CD14-positive monocyte (primary cell): ENCODE data around the gene VCP. TPM values are rescaled to one million over a fixed set of nuclear protein-coding genes. Genes with fewer than 3 reads are reported as not detected.

Experiments used
- DNase-seq, 3 donors: peaks; one replicate each; pipeline ENCODE4 v3.0.0-alpha.2; 2011 to 2022
- H2AFZ ChIP-seq: 2 replicates; pipeline ENCODE4 v1.6.0; 2012; ENCODE audit warnings: mild to moderate bottlenecking, low read depth, low read length, inconsistent platforms; ENCODE audit not compliant: insufficient read depth, poor library complexity, severe bottlenecking
- H3K27ac ChIP-seq, 2 donors: 1 replicate in 1 of 2; 2 replicates in 1 of 2; pipeline ENCODE4 v1.5.1; 2012 to 2013; ENCODE audit warnings: low read length in 2 of 2, control low read depth in 1 of 2, inconsistent platforms in 1 of 2, low read depth in 1 of 2, mild to moderate bottlenecking in 1 of 2
- H3K27me3 ChIP-seq, 2 donors: one replicate each; pipeline versions ENCODE4 v1.6.0 to v1.6.1; 2011 to 2013; ENCODE audit warnings: low read length in 2 of 2; ENCODE audit not compliant: control insufficient read depth in 2 of 2, insufficient read depth in 2 of 2
- H3K36me3 ChIP-seq, 2 donors: replicated peaks in 1 of 2; 1 replicate in 1 of 2; 2 replicates in 1 of 2; pipeline versions ENCODE4 v1.5.1 to v1.6.1; 2012 to 2013; ENCODE audit warnings: low read length in 2 of 2, control low read depth in 1 of 2, inconsistent platforms in 1 of 2, mild to moderate bottlenecking in 1 of 2; ENCODE audit not compliant: insufficient read depth in 2 of 2, control insufficient read depth in 1 of 2
- H3K4me1 ChIP-seq, 2 donors: 1 replicate in 1 of 2; 2 replicates in 1 of 2; pipeline versions ENCODE4 v1.5.1 to v1.6.1; 2012 to 2013; ENCODE audit warnings: low read length in 2 of 2, control low read depth in 1 of 2, inconsistent platforms in 1 of 2, mild to moderate bottlenecking in 1 of 2, moderate library complexity in 1 of 2; ENCODE audit not compliant: insufficient read depth in 2 of 2, control insufficient read depth in 1 of 2
- H3K4me2 ChIP-seq: replicated peaks from 2 replicates; pipeline ENCODE3; 2012; ENCODE audit warnings: low read length, moderate library complexity, mild to moderate bottlenecking; ENCODE audit not compliant: poor library complexity, severe bottlenecking; ENCODE audit errors: extremely low read depth
- H3K4me3 ChIP-seq, 3 experiments: fragments of 200-600 bp in 1 of 3; sonication (generic) in 1 of 3; replicated peaks in 1 of 3; 1 replicate in 2 of 3; 2 replicates in 1 of 3; pipeline ENCODE4 v1.5.1; 2011 to 2013; ENCODE audit warnings: low read length in 3 of 3, mild to moderate bottlenecking in 3 of 3, control low read depth in 2 of 3, low read depth in 2 of 3, inconsistent platforms in 1 of 3, moderate library complexity in 1 of 3
- H3K79me2 ChIP-seq: 2 replicates; pipeline ENCODE4 v1.6.0; 2012; ENCODE audit warnings: mild to moderate bottlenecking, control low read depth, inconsistent platforms, low read length, moderate library complexity; ENCODE audit not compliant: insufficient read depth
- H3K9ac ChIP-seq: 2 replicates; pipeline ENCODE4 v1.6.0; 2017; ENCODE audit warnings: low read length, mild to moderate bottlenecking; ENCODE audit not compliant: insufficient read depth, poor library complexity, severe bottlenecking
- H3K9me3 ChIP-seq, 2 donors: replicated peaks in 1 of 2; 1 replicate in 1 of 2; 2 replicates in 1 of 2; pipeline versions ENCODE4 v1.5.1 to v1.6.1; 2012 to 2013; ENCODE audit warnings: low read length in 2 of 2, control low read depth in 1 of 2; ENCODE audit not compliant: control insufficient read depth in 1 of 2, insufficient read depth in 1 of 2
- H4K20me1 ChIP-seq: 2 replicates; pipeline ENCODE4 v1.6.0; 2012; ENCODE audit warnings: mild to moderate bottlenecking, low read length, control low read depth, moderate library complexity; ENCODE audit not compliant: insufficient read depth
- H3K27ac Mint-ChIP-seq, 7 donors: one replicate each; pipeline ENCODE4 v1.8.0; 2020; ENCODE audit warnings: mild to moderate bottlenecking in 7 of 7, mixed read lengths in 7 of 7, moderate library complexity in 6 of 7, inconsistent platforms in 2 of 7
- H3K27me3 Mint-ChIP-seq, 3 donors: one replicate each; pipeline ENCODE4 v1.8.0; 2021 to 2022; ENCODE audit warnings: low read depth in 3 of 3, mild to moderate bottlenecking in 3 of 3, mixed read lengths in 3 of 3, moderate library complexity in 3 of 3, inconsistent platforms in 1 of 3
- H3K36me3 Mint-ChIP-seq, 2 donors: one replicate each; pipeline ENCODE4 v1.8.0; 2020; ENCODE audit warnings: mixed read lengths in 2 of 2, inconsistent platforms in 1 of 2, mild to moderate bottlenecking in 1 of 2
- H3K4me1 Mint-ChIP-seq: one replicate; pipeline ENCODE4 v1.8.0; 2020; ENCODE audit warnings: mild to moderate bottlenecking, mixed read lengths
- H3K4me3 Mint-ChIP-seq, 2 donors: one replicate each; pipeline ENCODE4 v1.8.0; 2020; ENCODE audit warnings: mild to moderate bottlenecking in 2 of 2, mixed read lengths in 2 of 2, moderate library complexity in 1 of 2
- H3K9me3 Mint-ChIP-seq, 7 donors: one replicate each; pipeline ENCODE4 v1.8.0; 2020 to 2022; ENCODE audit warnings: mixed read lengths in 7 of 7, mild to moderate bottlenecking in 6 of 7, moderate library complexity in 6 of 7, inconsistent platforms in 2 of 7
- CTCF ChIP-seq: fragments of 200-600 bp; IDR thresholded peaks from one replicate; pipeline ENCODE4 v1.8.0; 2022; ENCODE audit warnings: antibody characterized with exemption, mild to moderate bottlenecking
- WGBS: methylation state at CpG from one replicate; pipeline ENCODE4 v1.1.5; 2013; ENCODE audit warnings: missing lambda C conversion rate; ENCODE audit not compliant: insufficient coverage; 5-methylcytosine and 5-hydroxymethylcytosine counted together
- intact Hi-C, 2 donors: fragments of 100-400 bp; cut with micrococcal nuclease; formaldehyde crosslinking; loops; one replicate each; pipeline versions ENCODE4 v1.15.0 to v1.15.1; 2023
- polyA plus RNA-seq, 3 donors: library from polyadenylated mRNA; depleted of rRNA in 1 of 3; unstranded in 2 of 3; stranded (reverse) in 1 of 3; fragments of 300-500 nt in 2 of 3; fragments of >200 nt in 1 of 3; fragmentation: Illumina TruSeq in 2 of 3; gene quantifications; 1 replicate in 2 of 3; 2 replicates in 1 of 3; pipeline ENCODE4 v1.2.3, GENCODE V29; 2012 to 2021

The VCP gene
- polyA plus RNA-seq, 3 donors: 100 to 180 (median 130) TPM

- no peak overlapping the region for H3K9ac ChIP-seq
- WGBS: 100% methylated on average over 5 of the region's 6 CpGs
- intact Hi-C loops: no loop called here
- Mint-ChIP-seq H3K36me3 (peaks cover 35 to 75% of the 10 kb centered on the region in 2 donors), H3K4me1 (no peaks in the 10 kb centered on the region), H3K27me3 (peaks cover 0 to 2% (median 0%) of the 10 kb centered on the region in 3 donors), H3K4me3 (no peak overlapping the region), H3K27ac (no peak overlapping the region), H3K9me3 (no peaks in the 10 kb centered on the region)
- no peak for DNase-seq
- peaks cover 4% of the 10 kb centered on the region for H4K20me1 ChIP-seq
- H3K27ac ChIP-seq: no peak overlapping the region
- H3K4me2 ChIP-seq: no peak overlapping the region
- H3K27me3 ChIP-seq: no peaks in the 10 kb centered on the region
- no peaks in the 10 kb centered on the region for H3K4me1 ChIP-seq
- H3K79me2 ChIP-seq: no peaks in the 10 kb centered on the region
- H3K9me3 ChIP-seq: no peaks in the 10 kb centered on the region
- TF ChIP-seq CTCF: no peak
- H2AFZ ChIP-seq: no peak overlapping the region
- peaks cover 12 to 79% of the 10 kb centered on the region in 2 donors for H3K36me3 ChIP-seq
- H3K4me3 ChIP-seq: no peak overlapping the region
These were observed 23.9 kb downstream of the VCP start for GRCh38 chr9:35048511-35048910.

GRCh38 chr9:35044071-35044470 is 28.4 kb downstream of the VCP start:
- H3K36me3 ChIP-seq: peaks cover 10 to 41% of the 10 kb centered on the region in 2 donors
- intact Hi-C loops: no loop called here
- H3K9ac ChIP-seq: no peak overlapping the region
- H4K20me1 ChIP-seq: no peaks in the 10 kb centered on the region
- no peaks in the 10 kb centered on the region for H3K9me3 Mint-ChIP-seq
- peaks cover 0 to 2% (median 0%) of the 10 kb centered on the region in 3 donors for H3K27me3 Mint-ChIP-seq
- no peak overlapping the region for H3K27ac ChIP-seq
- no peaks in the 10 kb centered on the region for H3K4me1 ChIP-seq
- no peaks in the 10 kb centered on the region for H3K9me3 ChIP-seq
- DNase-seq: no peak
- H3K4me3 ChIP-seq: no peak overlapping the region
- H3K36me3 Mint-ChIP-seq: peaks cover 29 to 50% of the 10 kb centered on the region in 2 donors
- no peaks in the 10 kb centered on the region for H3K79me2 ChIP-seq
- no CpG with 5 or more reads among the region's 3 CpGs for WGBS
- no peak overlapping the region for H3K27ac Mint-ChIP-seq
- H3K27me3 ChIP-seq: no peaks in the 10 kb centered on the region
- H3K4me1 Mint-ChIP-seq: peaks cover 18% of the 10 kb centered on the region
- no peak overlapping the region for H2AFZ ChIP-seq
- H3K4me3 Mint-ChIP-seq: no peak overlapping the region
- no peak for TF ChIP-seq CTCF
- H3K4me2 ChIP-seq: no peak overlapping the region
